K562 (cell line): ENCODE measurements around the gene MBD6. TPM values are rescaled to one million over a fixed set of nuclear protein-coding genes. Genes with fewer than 3 reads are reported as not detected.

ENCODE experiments used
- ATAC-seq: fragments of 200-7000 bp; cut with Tn5 transposase; 3 replicates; pipeline ENCODE4 v1.9.1; 2020; ENCODE audit warnings: moderate library complexity
- BruUV-seq: library from RNA; stranded (reverse); fragments of 400-500 nt; replicated peaks from 2 replicates; lab custom pipeline; 2021; lab: Mats Ljungman, UMichigan
- CTCF ChIA-PET: fragments of 300-600 bp; formaldehyde crosslinking; extraction: SDS; loops from one replicate; lab custom pipeline; 2021; ENCODE audit warnings: low intra/inter-chr PET ratio; lab: Yijun Ruan, JAX
- POLR2A ChIA-PET: fragments of 300-600, 350-650 bp; sonication (Branson Sonifier 250); formaldehyde crosslinking; extraction: SDS; loops from one replicate; lab custom pipeline; 2021; ENCODE audit warnings: antibody characterized with exemption, inconsistent platforms; lab: Yijun Ruan, JAX
- DNase-seq, 4 experiments: peaks; one replicate each; pipeline versions ENCODE4 v3.0.0 to v3.0.0-alpha.2; 2011 to 2018; ENCODE audit warnings: low spot score in 3 of 4, mixed read lengths in 3 of 4; ENCODE audit errors: extremely low read depth in 1 of 4
- FAIRE-seq: peaks from 2 replicates; lab custom pipeline; 2011; peaks lifted over from hg19 to GRCh38; lab: Jason Lieb, UNC
- H2AFZ ChIP-seq: 2 replicates; pipeline ENCODE4 v1.6.0; 2011; ENCODE audit warnings: low read depth, low read length, control low read depth, inconsistent platforms
- H3K27ac ChIP-seq: fragments of 200-600 bp; 3 replicates; pipeline ENCODE4 v1.8.0; 2011; ENCODE audit warnings: low read depth, mild to moderate bottlenecking, control low read depth, inconsistent platforms, low read length, moderate library complexity, mixed read lengths; ENCODE audit errors: extremely low read depth
- H3K27me3 ChIP-seq, 2 experiments: fragments of 300-600 bp in 1 of 2; 2 replicates in 1 of 2; 3 replicates in 1 of 2; pipeline versions ENCODE4 v1.6.0 to v1.8.0; 2011; ENCODE audit warnings: inconsistent platforms in 2 of 2, low read length in 2 of 2, mild to moderate bottlenecking in 1 of 2, mixed read lengths in 1 of 2, moderate library complexity in 1 of 2; ENCODE audit not compliant: control insufficient read depth in 2 of 2, insufficient read depth in 2 of 2
- H3K36me3 ChIP-seq: fragments of 300-600 bp; 3 replicates; pipeline ENCODE4 v1.8.0; 2011; ENCODE audit warnings: mild to moderate bottlenecking, low read length, inconsistent platforms; ENCODE audit not compliant: control insufficient read depth, insufficient read depth
- H3K4me1 ChIP-seq, 2 experiments: fragments of 200-600 bp in 1 of 2; replicated peaks in 1 of 2; 2 replicates in 1 of 2; 3 replicates in 1 of 2; pipeline versions ENCODE4 v1.5.1 to v1.8.0; 2011; ENCODE audit warnings: inconsistent platforms in 2 of 2, low read length in 2 of 2, mild to moderate bottlenecking in 1 of 2, mixed read lengths in 1 of 2, moderate library complexity in 1 of 2; ENCODE audit not compliant: control insufficient read depth in 2 of 2, insufficient read depth in 2 of 2
- H3K4me2 ChIP-seq: 2 replicates; pipeline ENCODE4 v1.6.1; 2011; ENCODE audit warnings: low read length, control low read depth, inconsistent platforms, mixed read lengths; ENCODE audit not compliant: insufficient read depth
- H3K4me3 ChIP-seq: fragments of 200-600 bp; sonication (generic), shearing (Covaris generic); 2 replicates; pipeline ENCODE4 v1.5.1; 2016; ENCODE audit warnings: control low read depth, inconsistent platforms
- H3K79me2 ChIP-seq: fragments of 200-600 bp; 3 replicates; pipeline ENCODE4 v1.8.0; 2011; ENCODE audit warnings: low read length, inconsistent platforms; ENCODE audit not compliant: control insufficient read depth, insufficient read depth
- H3K9ac ChIP-seq, 2 experiments: 2 replicates each; pipeline versions ENCODE4 v1.6.0 to v1.6.1; 2011; ENCODE audit warnings: low read depth in 2 of 2, low read length in 2 of 2, control low read depth in 1 of 2, inconsistent platforms in 1 of 2, mild to moderate bottlenecking in 1 of 2, mixed read lengths in 1 of 2; ENCODE audit not compliant: insufficient read depth in 1 of 2
- H3K9me1 ChIP-seq: one replicate; pipeline ENCODE4 v1.6.0; 2011; ENCODE audit warnings: inconsistent platforms, mild to moderate bottlenecking, low read length, moderate library complexity; ENCODE audit not compliant: control insufficient read depth, insufficient read depth
- H3K9me3 ChIP-seq: replicated peaks from 2 replicates; pipeline ENCODE4 v1.5.1; 2011; ENCODE audit warnings: low read depth, low read length, inconsistent platforms; ENCODE audit not compliant: control insufficient read depth, insufficient read depth
- H4K20me1 ChIP-seq: replicated peaks from 2 replicates; pipeline ENCODE4 v1.6.1; 2011; ENCODE audit warnings: low read length, inconsistent platforms, mixed read lengths; ENCODE audit not compliant: control insufficient read depth, insufficient read depth
- CBFA2T2 ChIP-seq: fragments of 450-650 bp; conservative IDR thresholded peaks from 2 replicates; pipeline ENCODE4 v1.6.1; 2017; ENCODE audit warnings: mild to moderate bottlenecking
- E2F4 ChIP-seq: sonication (generic); formaldehyde crosslinking; IDR thresholded peaks from 2 replicates; pipeline ENCODE4 v1.8.0; 2022; ENCODE audit warnings: mild to moderate bottlenecking, low read depth, missing genetic modification reagents
- ELK3 ChIP-seq: fragments of 450-650 bp; formaldehyde crosslinking; IDR thresholded peaks from 2 replicates; pipeline ENCODE4 v1.4.0; 2020; ENCODE audit warnings: mild to moderate bottlenecking
- ETS2 ChIP-seq: IDR thresholded peaks from 2 replicates; pipeline ENCODE4 v1.6.1; 2016; ENCODE audit warnings: borderline replicate concordance, missing genetic modification characterization, mild to moderate bottlenecking, moderate library complexity, missing compliant biosample characterization; ENCODE audit not compliant: poor library complexity, severe bottlenecking
- FOXK2 ChIP-seq, 2 experiments: fragments of 450-650 bp; IDR thresholded peaks in 1 of 2; conservative IDR thresholded peaks in 1 of 2; 2 replicates each; pipeline ENCODE4 v1.6.1; 2016; ENCODE audit warnings: low read depth in 2 of 2, mild to moderate bottlenecking in 1 of 2
- GTF2E2 ChIP-seq: fragments of 200-800 bp; sonication (Bioruptor generic); IDR thresholded peaks from 2 replicates; pipeline ENCODE4 v1.6.1; 2016; ENCODE audit warnings: missing genetic modification characterization, missing compliant biosample characterization
- LARP7 ChIP-seq: fragments of 450-650 bp; IDR thresholded peaks from 2 replicates; pipeline ENCODE4 v1.6.1; 2016
- NR2C2 ChIP-seq, 2 experiments: fragments of 200-800 bp in 1 of 2; sonication (Bioruptor generic) in 1 of 2; sonication (generic) in 1 of 2; formaldehyde crosslinking in 1 of 2; IDR thresholded peaks; 2 replicates each; pipeline versions ENCODE4 v1.6.1 to v1.8.0; 2016 to 2022; ENCODE audit warnings: mild to moderate bottlenecking in 1 of 2, missing compliant biosample characterization in 1 of 2, missing genetic modification characterization in 1 of 2, missing genetic modification reagents in 1 of 2
- PHTF2 ChIP-seq: fragments of 250-450 bp; sonication (Bioruptor Pico); IDR thresholded peaks from 2 replicates; pipeline ENCODE4 v1.5.0; 2021; ENCODE audit warnings: mild to moderate bottlenecking
- ZBTB33 ChIP-seq: sonication (generic); formaldehyde crosslinking; IDR thresholded peaks from 2 replicates; pipeline ENCODE4 v1.8.1; 2023; ENCODE audit warnings: mild to moderate bottlenecking, missing genetic modification reagents
- ZNF224 ChIP-seq: sonication (generic); formaldehyde crosslinking; IDR thresholded peaks from 2 replicates; pipeline ENCODE4 v1.8.0; 2022; ENCODE audit warnings: mild to moderate bottlenecking, missing genetic modification reagents
- ZNF41 ChIP-seq: fragments of 250-450 bp; sonication (Bioruptor Pico); conservative IDR thresholded peaks from 2 replicates; pipeline ENCODE4 v1.4.0; 2020; ENCODE audit warnings: mild to moderate bottlenecking
- WGBS: fragments of 100-300 bp; shearing (Covaris generic); methylation state at CpG from one replicate; pipeline ENCODE4 v1.1.6; 2016; ENCODE audit warnings: low coverage, mixed read lengths; ENCODE audit not compliant: insufficient coverage; ENCODE audit errors: missing lambda C conversion rate; 5-methylcytosine and 5-hydroxymethylcytosine counted together
- in situ Hi-C: fragments of 300-500 bp; cut with MboI; formaldehyde crosslinking; loops from 4 replicates; pipeline ENCODE4 v1.15.0; 2018; ENCODE audit warnings: inconsistent platforms, mixed read lengths
- intact Hi-C: fragments of 100-400 bp; cut with micrococcal nuclease; formaldehyde crosslinking; loops from 2 replicates; pipeline ENCODE4 v1.14.2; 2022
- polyA plus RNA-seq, 8 experiments: library from polyadenylated mRNA; depleted of rRNA in 4 of 8; stranded (reverse) in 5 of 8; unstranded in 3 of 8; fragments of >200 nt; fragmentation: Nextera tagmentation in 2 of 8; fragmentation: Illumina TruSeq in 1 of 8; extraction: Ambion mirVana in 2 of 8; extraction: Trizol in 1 of 8; gene quantifications; 2 replicates each; pipeline versions ENCODE4 v1.2.1 to v1.2.3, GENCODE V29; 2011 to 2014; ENCODE audit warnings: inconsistent platforms in 1 of 8, missing spikeins in 1 of 8
- total RNA-seq, 7 experiments: library from RNA; depleted of rRNA in 6 of 7; stranded (reverse); fragments of >200 nt in 6 of 7; fragmentation: Illumina TruSeq in 2 of 7; extraction: Trizol in 2 of 7; gene quantifications; 2 replicates each; pipeline versions ENCODE4 v1.2.1 to v1.2.3, GENCODE V29; 2011 to 2021; ENCODE audit warnings: low replicate concordance in 1 of 7
- TF ChIP-seq, protein P1 (sequence below): fragments of 250-450 bp; sonication (Bioruptor Pico); IDR thresholded peaks from 2 replicates; pipeline ENCODE4 v1.8.0; 2021; ENCODE audit warnings: mild to moderate bottlenecking, moderate library complexity

Gene MBD6
- total and polyA plus RNA-seq, 9 of the 15 experiments (the other 6 are each of a cell fraction or from before 2014, with no cell fraction given) = 2.0 to 54.8 (median 3.8) TPM

- peak overlapping the region; percentile 86 for H3K4me3 ChIP-seq
- BruUV-seq = no TSS peak
- TF ChIP-seq E2F4 (no peak), PHTF2 (no peak), ETS2 (no peak), ZNF41 (CRISPR knock-in tag) (no peak), LARP7 (no peak), NR2C2 (CRISPR knock-in tag; IDR thresholded peaks at IDR 0.05) (no peak), NR2C2 (tag; IDR thresholded peaks at IDR 0.05) (no peak), CBFA2T2 (no peak), ZNF224 (no peak), ZBTB33 (no peak), FOXK2 (conservative IDR thresholded peaks at IDR 0.05 in 1 of 2, IDR thresholded peaks at IDR 0.05 in 1 of 2; ENCODE audit: low read depth in 2 of 2) (no peak), ELK3 (CRISPR knock-in tag) (no peak), GTF2E2 (no peak)
- TF ChIP-seq, protein P1, sequence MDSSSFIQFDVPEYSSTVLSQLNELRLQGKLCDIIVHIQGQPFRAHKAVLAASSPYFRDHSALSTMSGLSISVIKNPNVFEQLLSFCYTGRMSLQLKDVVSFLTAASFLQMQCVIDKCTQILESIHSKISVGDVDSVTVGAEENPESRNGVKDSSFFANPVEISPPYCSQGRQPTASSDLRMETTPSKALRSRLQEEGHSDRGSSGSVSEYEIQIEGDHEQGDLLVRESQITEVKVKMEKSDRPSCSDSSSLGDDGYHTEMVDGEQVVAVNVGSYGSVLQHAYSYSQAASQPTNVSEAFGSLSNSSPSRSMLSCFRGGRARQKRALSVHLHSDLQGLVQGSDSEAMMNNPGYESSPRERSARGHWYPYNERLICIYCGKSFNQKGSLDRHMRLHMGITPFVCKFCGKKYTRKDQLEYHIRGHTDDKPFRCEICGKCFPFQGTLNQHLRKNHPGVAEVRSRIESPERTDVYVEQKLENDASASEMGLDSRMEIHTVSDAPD (CRISPR knock-in tag) = no peak
Measured at GRCh38 chr12:57518176-57518919, 4.3 kb upstream of the MBD6 start.

More at GRCh38 chr12:57518176-57518919, 4.3 kb upstream of the MBD6 start:
- intact Hi-C loops = no loop called here
- Histone ChIP-seq H3K4me1 (peaks cover 19 to 32% of the 10 kb centered on the region in 2 experiments), H3K9me3 (no peaks in the 10 kb centered on the region), H4K20me1 (peaks cover 52% of the 10 kb centered on the region), H2AFZ (no peak overlapping the region), H3K27me3 (no peaks in the 10 kb centered on the region), H3K79me2 (peaks cover 45% of the 10 kb centered on the region), H3K4me2 (peak overlapping the region; percentile 99), H3K27ac (peak overlapping the region; percentile 99), H3K36me3 (peaks cover 65% of the 10 kb centered on the region), H3K9me1 (peaks cover 7% of the 10 kb centered on the region), H3K9ac (peak overlapping the region; percentile 71 to 100; a peak in 3 of 4 replicates)
- WGBS = 44% methylated on average over 8 of the region's 8 CpGs
- CTCF ChIA-PET = no interaction called here
- in situ Hi-C loops = no loop called here
- no peak for FAIRE-seq
- POLR2A ChIA-PET = interaction anchor here (0.6 to 10.1 kb wide), 25 partner anchors 9 to 793 kb away, joined by 3 to 184 read pairs (median 4); partner anchors contain the start of genes B4GALNT1, DCTN2, INHBE and MARS1
- no peak for ATAC-seq
- DNase-seq = no peak
